SU-DHL-6 (cell line): Measurements from ENCODE around the gene SPEF2.

Experiments used
- CTCF ChIP-seq: fragments of 200-600 bp; sonication (generic); IDR thresholded peaks from one replicate; pipeline ENCODE4 v1.5.1; 2017; ENCODE audit warnings: antibody characterized with exemption, mild to moderate bottlenecking, low read length, moderate library complexity; ENCODE audit not compliant: insufficient read depth, poor library complexity, severe bottlenecking
- EZH2phosphoT487 ChIP-seq: fragments of 200-600 bp; sonication (generic), shearing (Covaris generic); conservative IDR thresholded peaks from 2 replicates; pipeline ENCODE4 v1.6.1; 2018; ENCODE audit warnings: mild to moderate bottlenecking, antibody characterized with exemption, low read length, moderate library complexity, mixed read lengths

- TF ChIP-seq CTCF (no peak), EZH2phosphoT487 (no peak)
These were observed 232.2 kb downstream of the SPEF2 start for GRCh38 chr5:35849860-35850259.
